ENCODE results near the gene PPOX.

The PPOX gene

GRCh38 chr1:161185282-161185682 is 19.1 kb downstream of the PPOX start:
- Histone ChIP-seq H4K20me1 (no peaks in the 10 kb centered on the region), H3K27me3 (no peaks in the 10 kb centered on the region), H3K4me2 (peak overlapping the region; percentile 83), H3K9me3 (no peaks in the 10 kb centered on the region), H3K27ac (peak overlapping the region; percentile 92), H3K36me3 (no peaks in the 10 kb centered on the region), H3K4me1 (peaks cover 73% of the 10 kb centered on the region), H3K4me3 (peak overlapping the region; percentile 45; the same call in 1 of the 2 replicates), H3K9ac (peak overlapping the region; percentile 59; the same call in 1 of the 2 replicates)
- TF ChIP-seq Cebpa-rat (IDR thresholded peaks at IDR 0.05) = no peak

GRCh38 chr1:161185732-161186311 is 19.6 kb downstream of the PPOX start:
- Histone ChIP-seq H3K9me3 (no peaks in the 10 kb centered on the region), H3K9ac (peak overlapping the region; percentile 59), H3K27ac (peak overlapping the region; percentile 92), H3K4me1 (peaks cover 70% of the 10 kb centered on the region), H3K27me3 (no peaks in the 10 kb centered on the region), H3K36me3 (no peaks in the 10 kb centered on the region), H3K4me3 (peak overlapping the region; percentile 45; the same call in 1 of the 2 replicates), H4K20me1 (no peaks in the 10 kb centered on the region), H3K4me2 (peak overlapping the region; percentile 83)
- no peak for TF ChIP-seq Cebpa-rat (IDR thresholded peaks at IDR 0.05)

GRCh38 chr1:161187311-161187710 is 21.1 kb downstream of the PPOX start:
- no peak overlapping the region for H3K9ac ChIP-seq
- H3K27me3 ChIP-seq = no peaks in the 10 kb centered on the region
- H4K20me1 ChIP-seq = no peaks in the 10 kb centered on the region
- TF ChIP-seq Cebpa-rat (IDR thresholded peaks at IDR 0.05) = no peak
- no peak overlapping the region for H3K4me3 ChIP-seq
- H3K27ac ChIP-seq = peak overlapping the region; percentile 92
- peaks cover 68% of the 10 kb centered on the region for H3K4me1 ChIP-seq
- H3K36me3 ChIP-seq = no peaks in the 10 kb centered on the region
- no peaks in the 10 kb centered on the region for H3K9me3 ChIP-seq
- H3K4me2 ChIP-seq = peak overlapping the region; percentile 83

GRCh38 chr1:161188381-161188780 is 22.2 kb downstream of the PPOX start:
- no peak for TF ChIP-seq Cebpa-rat (IDR thresholded peaks at IDR 0.05)
- no peak overlapping the region for H3K4me3 ChIP-seq
- no peaks in the 10 kb centered on the region for H4K20me1 ChIP-seq
- peaks cover 68% of the 10 kb centered on the region for H3K4me1 ChIP-seq
- H3K4me2 ChIP-seq = no peak overlapping the region
- no peak overlapping the region for H3K9ac ChIP-seq
- no peaks in the 10 kb centered on the region for H3K9me3 ChIP-seq
- H3K36me3 ChIP-seq = no peaks in the 10 kb centered on the region
- H3K27ac ChIP-seq = no peak overlapping the region
- no peaks in the 10 kb centered on the region for H3K27me3 ChIP-seq

- Histone ChIP-seq H3K4me2 (no peak overlapping the region), H4K20me1 (no peaks in the 10 kb centered on the region), H3K27me3 (no peaks in the 10 kb centered on the region), H3K4me3 (no peak overlapping the region), H3K27ac (no peak overlapping the region), H3K4me1 (peaks cover 68% of the 10 kb centered on the region), H3K9ac (no peak overlapping the region), H3K36me3 (no peaks in the 10 kb centered on the region), H3K9me3 (no peaks in the 10 kb centered on the region)
- TF ChIP-seq Cebpa-rat (IDR thresholded peaks at IDR 0.05) = no peak
Observed at GRCh38 chr1:161189036-161189435, 22.8 kb downstream of the PPOX start.

DNA sequence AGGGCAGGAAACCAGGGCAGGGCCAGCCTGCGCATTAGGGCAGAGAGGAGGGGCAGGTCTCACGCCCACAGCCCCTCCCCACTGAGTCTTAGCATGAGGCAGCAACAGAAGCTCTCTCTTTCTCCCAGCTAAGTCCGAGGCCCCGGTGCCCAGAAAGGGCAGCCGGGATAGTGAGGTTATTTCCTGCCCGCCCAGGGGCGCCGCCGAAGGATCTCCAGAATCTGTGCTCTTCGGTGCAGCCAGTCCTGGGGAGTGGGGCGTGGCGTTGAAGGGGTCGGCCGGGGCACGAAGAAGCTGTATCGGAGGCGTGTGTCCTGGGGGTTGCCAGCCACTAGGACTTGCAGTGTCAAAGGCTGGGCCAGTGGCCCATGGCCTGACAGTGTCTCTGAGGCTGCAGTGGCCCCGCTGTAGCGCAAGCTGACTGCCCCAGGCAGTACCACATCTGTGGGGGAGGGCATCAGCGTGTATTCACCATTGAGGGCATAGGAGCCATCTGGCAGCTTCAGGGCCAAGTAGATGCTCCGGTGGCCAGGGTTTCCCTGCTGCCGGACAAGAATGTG is 24.8 kb downstream of the PPOX start:
- Histone ChIP-seq H3K9ac (peak overlapping the region; percentile 48; the same call in 1 of the 2 replicates), H3K4me3 (no peak overlapping the region), H3K27me3 (no peaks in the 10 kb centered on the region), H3K4me1 (peaks cover 72% of the 10 kb centered on the region), H3K9me3 (no peaks in the 10 kb centered on the region), H4K20me1 (no peaks in the 10 kb centered on the region), H3K4me2 (no peak overlapping the region), H3K36me3 (no peaks in the 10 kb centered on the region), H3K27ac (peak overlapping the region; percentile 40; the same call in 1 of the 2 replicates)
- no peak for TF ChIP-seq Cebpa-rat (IDR thresholded peaks at IDR 0.05)

GRCh38 chr1:161191971-161192370 is 25.7 kb downstream of the PPOX start:
- Histone ChIP-seq H4K20me1 (no peaks in the 10 kb centered on the region), H3K4me2 (no peak overlapping the region), H3K27me3 (no peaks in the 10 kb centered on the region), H3K9ac (0 out of 2 replicates have a peak overlapping the region, but pooled peaks have one; percentile 48), H3K36me3 (no peaks in the 10 kb centered on the region), H3K27ac (0 out of 2 replicates have a peak overlapping the region, but pooled peaks have one; percentile 40), H3K9me3 (no peaks in the 10 kb centered on the region), H3K4me1 (peaks cover 71% of the 10 kb centered on the region), H3K4me3 (no peak overlapping the region)
- TF ChIP-seq Cebpa-rat (IDR thresholded peaks at IDR 0.05) = no peak

DNA sequence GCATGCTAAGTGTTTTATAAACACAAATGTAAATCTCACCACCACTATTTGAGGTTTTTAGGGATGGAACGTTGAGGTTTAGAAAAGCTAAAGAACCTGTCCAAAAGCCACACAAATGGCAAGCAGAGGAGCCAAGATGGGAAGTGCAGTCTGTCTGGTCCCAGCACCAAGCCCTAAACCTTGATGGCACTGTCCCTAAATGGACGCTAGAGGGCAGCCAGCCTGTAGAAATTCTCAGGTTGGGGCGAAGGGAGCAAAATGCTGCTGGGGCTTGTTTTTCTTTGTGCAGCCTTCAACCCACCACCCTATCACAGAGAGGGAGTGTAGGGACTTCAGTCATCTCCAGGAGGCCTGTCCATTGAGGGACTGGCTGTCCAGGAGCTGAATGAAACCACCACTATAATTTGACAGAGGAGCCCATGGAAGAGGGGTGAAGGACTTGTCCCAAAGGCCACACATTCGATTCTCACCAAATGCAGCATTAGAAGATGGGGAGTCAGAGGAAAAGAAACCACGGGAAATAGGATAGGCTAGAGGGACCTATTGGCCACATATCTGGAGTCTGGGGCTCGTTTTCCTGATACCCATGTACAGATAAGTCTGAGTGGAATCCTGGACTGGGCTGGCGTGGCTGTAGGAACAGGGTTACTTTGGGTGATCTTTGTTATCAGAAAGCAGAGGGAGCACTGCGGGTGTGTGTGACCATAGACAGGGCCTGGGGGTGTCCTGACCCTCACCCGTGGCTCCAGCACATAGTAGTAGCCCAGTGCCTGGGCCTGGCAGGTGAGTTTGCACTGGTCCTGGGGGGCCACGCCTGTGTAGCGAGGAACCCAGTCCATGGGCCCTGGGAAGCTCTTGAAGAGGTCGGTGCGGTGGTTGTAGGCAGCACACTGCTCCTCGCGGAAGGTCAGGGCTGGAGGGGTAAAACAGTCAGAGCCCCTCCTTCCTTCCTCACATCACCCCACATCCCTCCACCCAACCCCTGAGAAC is 26.5 kb downstream of the PPOX start:
- peak overlapping the region; percentile 57 for H3K27ac ChIP-seq
- H3K27me3 ChIP-seq = no peaks in the 10 kb centered on the region
- H3K9ac ChIP-seq = 0 out of 2 replicates have a peak overlapping the region, but pooled peaks have one; percentile 46
- H3K36me3 ChIP-seq = no peaks in the 10 kb centered on the region
- H3K4me2 ChIP-seq = peak overlapping the region; percentile 65
- peaks cover 71% of the 10 kb centered on the region for H3K4me1 ChIP-seq
- H3K9me3 ChIP-seq = no peaks in the 10 kb centered on the region
- no peak for TF ChIP-seq Cebpa-rat (IDR thresholded peaks at IDR 0.05)
- no peaks in the 10 kb centered on the region for H4K20me1 ChIP-seq
- no peak overlapping the region for H3K4me3 ChIP-seq

DNA sequence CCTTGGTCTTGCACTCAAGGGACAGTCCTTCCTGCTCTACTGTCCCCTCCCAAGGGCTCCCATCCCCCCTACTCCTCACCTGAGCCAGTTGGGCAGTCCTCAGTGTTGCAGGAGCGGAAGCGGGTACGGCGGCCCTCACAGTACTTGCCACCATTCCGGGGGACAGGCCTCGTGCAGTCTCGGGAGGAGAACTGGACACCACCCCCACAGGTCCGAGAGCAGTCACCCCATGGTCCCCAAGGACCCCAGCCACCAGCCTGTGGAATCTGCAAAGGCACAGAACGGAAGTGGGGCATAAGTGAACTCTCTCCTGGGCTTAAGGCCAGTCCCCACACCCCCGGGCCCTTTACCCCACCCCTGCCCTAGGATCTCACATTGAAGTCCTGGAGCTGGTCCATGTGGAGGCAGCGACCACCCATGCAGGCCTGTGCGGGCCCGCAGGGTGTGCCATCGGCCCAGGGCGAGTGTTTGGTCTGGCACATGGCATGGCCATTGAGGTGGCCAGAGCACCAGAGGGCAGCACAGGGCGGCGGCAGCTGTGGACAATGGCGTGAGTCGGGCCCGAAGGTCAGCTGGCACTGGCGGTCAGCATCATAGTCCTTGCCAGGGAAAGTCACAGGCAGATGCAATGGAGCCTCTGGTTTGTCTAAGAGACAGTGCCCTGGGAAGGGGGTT is 27.5 kb downstream of the PPOX start:
- peaks cover 79% of the 10 kb centered on the region for H3K4me1 ChIP-seq
- H3K36me3 ChIP-seq = no peaks in the 10 kb centered on the region
- H3K4me3 ChIP-seq = no peak overlapping the region
- H3K9ac ChIP-seq = 0 out of 2 replicates have a peak overlapping the region, but pooled peaks have one; percentile 46
- TF ChIP-seq Cebpa-rat (IDR thresholded peaks at IDR 0.05) = no peak
- no peaks in the 10 kb centered on the region for H3K27me3 ChIP-seq
- no peaks in the 10 kb centered on the region for H4K20me1 ChIP-seq
- peak overlapping the region; percentile 57 for H3K27ac ChIP-seq
- peak overlapping the region; percentile 65 for H3K4me2 ChIP-seq
- no peaks in the 10 kb centered on the region for H3K9me3 ChIP-seq
